ENCODE results near the gene ZNF316.

- TF ChIP-seq, protein P1, sequence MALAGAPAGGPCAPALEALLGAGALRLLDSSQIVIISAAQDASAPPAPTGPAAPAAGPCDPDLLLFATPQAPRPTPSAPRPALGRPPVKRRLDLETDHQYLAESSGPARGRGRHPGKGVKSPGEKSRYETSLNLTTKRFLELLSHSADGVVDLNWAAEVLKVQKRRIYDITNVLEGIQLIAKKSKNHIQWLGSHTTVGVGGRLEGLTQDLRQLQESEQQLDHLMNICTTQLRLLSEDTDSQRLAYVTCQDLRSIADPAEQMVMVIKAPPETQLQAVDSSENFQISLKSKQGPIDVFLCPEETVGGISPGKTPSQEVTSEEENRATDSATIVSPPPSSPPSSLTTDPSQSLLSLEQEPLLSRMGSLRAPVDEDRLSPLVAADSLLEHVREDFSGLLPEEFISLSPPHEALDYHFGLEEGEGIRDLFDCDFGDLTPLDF (CRISPR knock-in tag; IDR thresholded peaks at IDR 0.05) = no peak
- TF ChIP-seq FOXJ3 (CRISPR knock-in tag; IDR thresholded peaks at IDR 0.05; ENCODE audit: borderline replicate concordance) (no peak), ZNF232 (CRISPR knock-in tag; IDR thresholded peaks at IDR 0.05) (no peak), AR (CRISPR knock-in tag; IDR thresholded peaks at IDR 0.05) (no peak), CTCF (IDR thresholded peaks at IDR 0.05) (no peak)
- TF ChIP-seq, protein P2, sequence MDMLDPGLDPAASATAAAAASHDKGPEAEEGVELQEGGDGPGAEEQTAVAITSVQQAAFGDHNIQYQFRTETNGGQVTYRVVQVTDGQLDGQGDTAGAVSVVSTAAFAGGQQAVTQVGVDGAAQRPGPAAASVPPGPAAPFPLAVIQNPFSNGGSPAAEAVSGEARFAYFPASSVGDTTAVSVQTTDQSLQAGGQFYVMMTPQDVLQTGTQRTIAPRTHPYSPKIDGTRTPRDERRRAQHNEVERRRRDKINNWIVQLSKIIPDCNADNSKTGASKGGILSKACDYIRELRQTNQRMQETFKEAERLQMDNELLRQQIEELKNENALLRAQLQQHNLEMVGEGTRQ (CRISPR knock-in tag; IDR thresholded peaks at IDR 0.05) = no peak
- TF ChIP-seq, protein P3, sequence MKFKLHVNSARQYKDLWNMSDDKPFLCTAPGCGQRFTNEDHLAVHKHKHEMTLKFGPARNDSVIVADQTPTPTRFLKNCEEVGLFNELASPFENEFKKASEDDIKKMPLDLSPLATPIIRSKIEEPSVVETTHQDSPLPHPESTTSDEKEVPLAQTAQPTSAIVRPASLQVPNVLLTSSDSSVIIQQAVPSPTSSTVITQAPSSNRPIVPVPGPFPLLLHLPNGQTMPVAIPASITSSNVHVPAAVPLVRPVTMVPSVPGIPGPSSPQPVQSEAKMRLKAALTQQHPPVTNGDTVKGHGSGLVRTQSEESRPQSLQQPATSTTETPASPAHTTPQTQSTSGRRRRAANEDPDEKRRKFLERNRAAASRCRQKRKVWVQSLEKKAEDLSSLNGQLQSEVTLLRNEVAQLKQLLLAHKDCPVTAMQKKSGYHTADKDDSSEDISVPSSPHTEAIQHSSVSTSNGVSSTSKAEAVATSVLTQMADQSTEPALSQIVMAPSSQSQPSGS (CRISPR knock-in tag; IDR thresholded peaks at IDR 0.05; ENCODE audit: borderline replicate concordance, low read depth) = no peak
Measured at GRCh38 chr7:6658618-6659345, 21.7 kb downstream of the ZNF316 start.

Data from WTC11 (cell line).